K562 (cell line): ENCODE data around the gene GNPAT. TPM values are rescaled to one million over a fixed set of nuclear protein-coding genes. Genes with fewer than 3 reads are reported as not detected.

Source experiments
- BRF1 ChIP-seq: IDR thresholded peaks from 3 replicates; pipeline ENCODE4 v1.6.1; 2011; ENCODE audit warnings: borderline replicate concordance, mild to moderate bottlenecking; ENCODE audit not compliant: insufficient read length; ENCODE audit errors: extremely low read depth
- C11orf30 ChIP-seq: fragments of 450-650 bp; IDR thresholded peaks from 2 replicates; pipeline ENCODE4 v1.6.1; 2016; ENCODE audit warnings: low read depth, mild to moderate bottlenecking
- ESRRB ChIP-seq: fragments of 250-450 bp; sonication (Bioruptor Pico); IDR thresholded peaks from 2 replicates; pipeline ENCODE4 v1.5.0; 2020; ENCODE audit warnings: mild to moderate bottlenecking, moderate library complexity, borderline replicate concordance
- GATAD2B ChIP-seq: fragments of 450-650 bp; IDR thresholded peaks from 2 replicates; pipeline ENCODE4 v1.6.1; 2017; ENCODE audit warnings: mild to moderate bottlenecking, borderline replicate concordance
- MTA2 ChIP-seq: fragments of 450-650 bp; IDR thresholded peaks from 2 replicates; pipeline ENCODE4 v1.6.1; 2016; ENCODE audit warnings: low read depth
- NCOA1 ChIP-seq: fragments of 450-650 bp; IDR thresholded peaks from 2 replicates; pipeline ENCODE4 v1.6.1; 2016; ENCODE audit warnings: low read depth
- POLR2G ChIP-seq: fragments of 200-400 bp; formaldehyde crosslinking; IDR thresholded peaks from 2 replicates; pipeline ENCODE4 v1.6.1; 2017; ENCODE audit warnings: low read depth, mild to moderate bottlenecking, antibody characterized with exemption, low read length, moderate library complexity
- RNF2 ChIP-seq: sonication (generic); IDR thresholded peaks from 2 replicates; pipeline ENCODE4 v1.6.1; 2016
- TAF7 ChIP-seq: fragments of 450-650 bp; IDR thresholded peaks from 2 replicates; pipeline ENCODE4 v1.6.1; 2016; ENCODE audit warnings: missing genetic modification characterization, missing compliant biosample characterization
- TBL1XR1 ChIP-seq, 2 experiments: IDR thresholded peaks; 2 replicates each; pipeline ENCODE4 v1.6.1; 2012; ENCODE audit warnings: improper control_type of control experiment in 2 of 2, low read length in 2 of 2, mild to moderate bottlenecking in 1 of 2
- WHSC1 ChIP-seq: IDR thresholded peaks from one replicate; pipeline ENCODE4 v1.6.1; 2012; ENCODE audit warnings: low read length, control low read depth, inconsistent platforms
- XRCC3 ChIP-seq: fragments of 450-650 bp; IDR thresholded peaks from 2 replicates; pipeline ENCODE4 v1.6.1; 2017; ENCODE audit warnings: mild to moderate bottlenecking, moderate library complexity
- ZNF75A ChIP-seq: fragments of 450-650 bp; formaldehyde crosslinking; IDR thresholded peaks from 2 replicates; pipeline ENCODE4 v1.4.0; 2020; ENCODE audit warnings: mild to moderate bottlenecking
- polyA plus RNA-seq, 8 experiments: library from polyadenylated mRNA; depleted of rRNA in 4 of 8; stranded (reverse) in 5 of 8; unstranded in 3 of 8; fragments of >200 nt; fragmentation: Nextera tagmentation in 2 of 8; fragmentation: Illumina TruSeq in 1 of 8; extraction: Ambion mirVana in 2 of 8; extraction: Trizol in 1 of 8; gene quantifications; 2 replicates each; pipeline versions ENCODE4 v1.2.1 to v1.2.3, GENCODE V29; 2011 to 2014; ENCODE audit warnings: inconsistent platforms in 1 of 8, missing spikeins in 1 of 8
- total RNA-seq, 7 experiments: library from RNA; depleted of rRNA in 6 of 7; stranded (reverse); fragments of >200 nt in 6 of 7; fragmentation: Illumina TruSeq in 2 of 7; extraction: Trizol in 2 of 7; gene quantifications; 2 replicates each; pipeline versions ENCODE4 v1.2.1 to v1.2.3, GENCODE V29; 2011 to 2021; ENCODE audit warnings: low replicate concordance in 1 of 7
- TF ChIP-seq, protein P1 (sequence below): fragments of 250-450 bp; sonication (Bioruptor Pico); IDR thresholded peaks from 2 replicates; pipeline ENCODE4 v1.5.0; 2021
- TF ChIP-seq, protein P2 (sequence below), 2 experiments: IDR thresholded peaks; 2 replicates each; pipeline ENCODE4 v1.6.1; 2012; ENCODE audit warnings: improper control_type of control experiment in 2 of 2, low read depth in 2 of 2, low read length in 2 of 2, borderline replicate concordance in 1 of 2
- TF ChIP-seq, protein P3 (sequence below): sonication (generic); IDR thresholded peaks from 2 replicates; pipeline ENCODE4 v1.6.1; 2016
- TF ChIP-seq, protein P4 (sequence below): fragments of 250-450 bp; sonication (Bioruptor Pico); IDR thresholded peaks from 2 replicates; pipeline ENCODE4 v1.4.0; 2020; ENCODE audit warnings: mild to moderate bottlenecking, moderate library complexity
- TF ChIP-seq, protein P5 (sequence below): fragments of 450-650 bp; IDR thresholded peaks from 2 replicates; pipeline ENCODE4 v1.6.1; 2018; ENCODE audit not compliant: partially characterized antibody

Gene GNPAT
- total and polyA plus RNA-seq, 9 of the 15 experiments (the other 6 are each of a cell fraction or from before 2014, with no cell fraction given), result 32.1 to 68.8 (median 50.7) TPM

GRCh38 chr1:231201375-231201978, 39.5 kb upstream of the GNPAT start (continued):
- TF ChIP-seq GATAD2B, result no peak
- TF ChIP-seq, protein P1, sequence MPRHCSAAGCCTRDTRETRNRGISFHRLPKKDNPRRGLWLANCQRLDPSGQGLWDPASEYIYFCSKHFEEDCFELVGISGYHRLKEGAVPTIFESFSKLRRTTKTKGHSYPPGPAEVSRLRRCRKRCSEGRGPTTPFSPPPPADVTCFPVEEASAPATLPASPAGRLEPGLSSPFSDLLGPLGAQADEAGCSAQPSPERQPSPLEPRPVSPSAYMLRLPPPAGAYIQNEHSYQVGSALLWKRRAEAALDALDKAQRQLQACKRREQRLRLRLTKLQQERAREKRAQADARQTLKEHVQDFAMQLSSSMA (CRISPR knock-in tag), result 0 out of 2 replicates have a peak, but pooled peaks have one; percentile 14
- TF ChIP-seq, protein P2, sequence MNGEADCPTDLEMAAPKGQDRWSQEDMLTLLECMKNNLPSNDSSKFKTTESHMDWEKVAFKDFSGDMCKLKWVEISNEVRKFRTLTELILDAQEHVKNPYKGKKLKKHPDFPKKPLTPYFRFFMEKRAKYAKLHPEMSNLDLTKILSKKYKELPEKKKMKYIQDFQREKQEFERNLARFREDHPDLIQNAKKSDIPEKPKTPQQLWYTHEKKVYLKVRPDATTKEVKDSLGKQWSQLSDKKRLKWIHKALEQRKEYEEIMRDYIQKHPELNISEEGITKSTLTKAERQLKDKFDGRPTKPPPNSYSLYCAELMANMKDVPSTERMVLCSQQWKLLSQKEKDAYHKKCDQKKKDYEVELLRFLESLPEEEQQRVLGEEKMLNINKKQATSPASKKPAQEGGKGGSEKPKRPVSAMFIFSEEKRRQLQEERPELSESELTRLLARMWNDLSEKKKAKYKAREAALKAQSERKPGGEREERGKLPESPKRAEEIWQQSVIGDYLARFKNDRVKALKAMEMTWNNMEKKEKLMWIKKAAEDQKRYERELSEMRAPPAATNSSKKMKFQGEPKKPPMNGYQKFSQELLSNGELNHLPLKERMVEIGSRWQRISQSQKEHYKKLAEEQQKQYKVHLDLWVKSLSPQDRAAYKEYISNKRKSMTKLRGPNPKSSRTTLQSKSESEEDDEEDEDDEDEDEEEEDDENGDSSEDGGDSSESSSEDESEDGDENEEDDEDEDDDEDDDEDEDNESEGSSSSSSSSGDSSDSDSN (IDR thresholded peaks at IDR 0.05; ENCODE audit: borderline replicate concordance in 1 of 2, low read depth in 2 of 2, low read length in 2 of 2), result 0 out of 4 replicates have a peak, but pooled peaks of 1 of the 2 experiments have one; percentile 23
- no peak for TF ChIP-seq POLR2G
- no peak for TF ChIP-seq XRCC3
- no peak for TF ChIP-seq MTA2
- no peak for TF ChIP-seq BRF1
- TF ChIP-seq ESRRB (CRISPR knock-in tag), result no peak
- TF ChIP-seq WHSC1, result no peak
- TF ChIP-seq, protein P3, sequence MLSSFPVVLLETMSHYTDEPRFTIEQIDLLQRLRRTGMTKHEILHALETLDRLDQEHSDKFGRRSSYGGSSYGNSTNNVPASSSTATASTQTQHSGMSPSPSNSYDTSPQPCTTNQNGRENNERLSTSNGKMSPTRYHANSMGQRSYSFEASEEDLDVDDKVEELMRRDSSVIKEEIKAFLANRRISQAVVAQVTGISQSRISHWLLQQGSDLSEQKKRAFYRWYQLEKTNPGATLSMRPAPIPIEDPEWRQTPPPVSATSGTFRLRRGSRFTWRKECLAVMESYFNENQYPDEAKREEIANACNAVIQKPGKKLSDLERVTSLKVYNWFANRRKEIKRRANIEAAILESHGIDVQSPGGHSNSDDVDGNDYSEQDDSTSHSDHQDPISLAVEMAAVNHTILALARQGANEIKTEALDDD, result no peak
- no peak for TF ChIP-seq NCOA1
- TF ChIP-seq, protein P4, sequence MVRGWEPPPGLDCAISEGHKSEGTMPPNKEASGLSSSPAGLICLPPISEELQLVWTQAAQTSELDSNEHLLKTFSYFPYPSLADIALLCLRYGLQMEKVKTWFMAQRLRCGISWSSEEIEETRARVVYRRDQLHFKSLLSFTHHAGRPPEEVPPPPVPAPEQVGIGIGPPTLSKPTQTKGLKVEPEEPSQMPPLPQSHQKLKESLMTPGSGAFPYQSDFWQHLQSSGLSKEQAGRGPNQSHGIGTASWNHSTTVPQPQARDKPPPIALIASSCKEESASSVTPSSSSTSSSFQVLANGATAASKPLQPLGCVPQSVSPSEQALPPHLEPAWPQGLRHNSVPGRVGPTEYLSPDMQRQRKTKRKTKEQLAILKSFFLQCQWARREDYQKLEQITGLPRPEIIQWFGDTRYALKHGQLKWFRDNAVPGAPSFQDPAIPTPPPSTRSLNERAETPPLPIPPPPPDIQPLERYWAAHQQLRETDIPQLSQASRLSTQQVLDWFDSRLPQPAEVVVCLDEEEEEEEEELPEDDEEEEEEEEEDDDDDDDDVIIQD, result no peak
- TF ChIP-seq C11orf30, result no peak
- TF ChIP-seq, protein P5, sequence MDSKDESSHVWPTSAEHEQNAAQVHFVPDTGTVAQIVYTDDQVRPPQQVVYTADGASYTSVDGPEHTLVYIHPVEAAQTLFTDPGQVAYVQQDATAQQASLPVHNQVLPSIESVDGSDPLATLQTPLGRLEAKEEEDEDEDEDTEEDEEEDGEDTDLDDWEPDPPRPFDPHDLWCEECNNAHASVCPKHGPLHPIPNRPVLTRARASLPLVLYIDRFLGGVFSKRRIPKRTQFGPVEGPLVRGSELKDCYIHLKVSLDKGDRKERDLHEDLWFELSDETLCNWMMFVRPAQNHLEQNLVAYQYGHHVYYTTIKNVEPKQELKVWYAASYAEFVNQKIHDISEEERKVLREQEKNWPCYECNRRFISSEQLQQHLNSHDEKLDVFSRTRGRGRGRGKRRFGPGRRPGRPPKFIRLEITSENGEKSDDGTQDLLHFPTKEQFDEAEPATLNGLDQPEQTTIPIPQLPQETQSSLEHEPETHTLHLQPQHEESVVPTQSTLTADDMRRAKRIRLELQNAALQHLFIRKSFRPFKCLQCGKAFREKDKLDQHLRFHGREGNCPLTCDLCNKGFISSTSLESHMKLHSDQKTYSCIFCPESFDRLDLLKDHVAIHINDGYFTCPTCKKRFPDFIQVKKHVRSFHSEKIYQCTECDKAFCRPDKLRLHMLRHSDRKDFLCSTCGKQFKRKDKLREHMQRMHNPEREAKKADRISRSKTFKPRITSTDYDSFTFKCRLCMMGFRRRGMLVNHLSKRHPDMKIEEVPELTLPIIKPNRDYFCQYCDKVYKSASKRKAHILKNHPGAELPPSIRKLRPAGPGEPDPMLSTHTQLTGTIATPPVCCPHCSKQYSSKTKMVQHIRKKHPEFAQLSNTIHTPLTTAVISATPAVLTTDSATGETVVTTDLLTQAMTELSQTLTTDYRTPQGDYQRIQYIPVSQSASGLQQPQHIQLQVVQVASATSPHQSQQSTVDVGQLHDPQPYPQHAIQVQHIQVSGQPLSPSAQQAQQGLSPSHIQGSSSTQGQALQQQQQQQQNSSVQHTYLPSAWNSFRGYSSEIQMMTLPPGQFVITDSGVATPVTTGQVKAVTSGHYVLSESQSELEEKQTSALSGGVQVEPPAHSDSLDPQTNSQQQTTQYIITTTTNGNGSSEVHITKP, result no peak
- no peak for TF ChIP-seq TBL1XR1 (IDR thresholded peaks at IDR 0.05; ENCODE audit: low read length in 2 of 2)
- TF ChIP-seq TAF7 (tag), result no peak
- TF ChIP-seq ZNF75A, result no peak
- TF ChIP-seq RNF2, result no peak
